Fibroblast of lung (primary cell): ENCODE results near the gene APOL2.

Experiments
- EZH2 ChIP-seq: IDR thresholded peaks from 2 replicates; pipeline ENCODE4 v1.5.1; 2012; ENCODE audit warnings: low read length, control low read depth, mild to moderate bottlenecking; ENCODE audit errors: missing control alignments
- TF ChIP-seq, protein P1 (sequence below), 2 donors: IDR thresholded peaks in 1 of 2; conservative IDR thresholded peaks in 1 of 2; 1 replicate in 1 of 2; 2 replicates in 1 of 2; pipeline ENCODE4 v1.5.1; 2011 to 2012; ENCODE audit warnings: low read length in 2 of 2, control low read depth in 1 of 2, inconsistent platforms in 1 of 2, low read depth in 1 of 2, mild to moderate bottlenecking in 1 of 2

DNA sequence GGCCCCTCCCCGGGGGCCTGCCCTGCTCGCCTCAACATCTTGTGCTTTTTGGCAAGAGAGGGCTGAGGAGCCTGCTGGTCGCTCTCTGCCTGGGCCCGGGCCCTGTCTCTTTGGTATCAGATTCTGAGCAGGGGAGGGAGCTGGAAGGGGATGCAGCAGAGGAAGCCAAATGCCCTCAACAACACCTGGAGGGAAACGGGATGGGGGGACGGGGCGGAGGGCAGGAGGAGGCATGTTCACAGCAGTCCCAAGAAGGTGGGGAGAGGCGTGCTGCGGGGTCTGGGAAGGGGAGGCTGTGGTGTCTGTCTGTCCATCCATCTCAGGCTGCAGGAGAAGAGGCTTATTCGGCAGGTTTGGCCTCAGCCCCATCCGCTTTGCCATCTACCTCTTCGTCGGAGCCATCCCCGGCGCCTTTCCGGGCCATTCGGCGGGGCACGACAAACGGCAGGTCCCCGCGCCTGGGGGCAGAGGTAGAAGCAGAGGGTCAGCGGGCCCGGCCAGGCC is 43.1 kb upstream of the APOL2 start:
- no peak for TF ChIP-seq EZH2
- TF ChIP-seq, protein P1, sequence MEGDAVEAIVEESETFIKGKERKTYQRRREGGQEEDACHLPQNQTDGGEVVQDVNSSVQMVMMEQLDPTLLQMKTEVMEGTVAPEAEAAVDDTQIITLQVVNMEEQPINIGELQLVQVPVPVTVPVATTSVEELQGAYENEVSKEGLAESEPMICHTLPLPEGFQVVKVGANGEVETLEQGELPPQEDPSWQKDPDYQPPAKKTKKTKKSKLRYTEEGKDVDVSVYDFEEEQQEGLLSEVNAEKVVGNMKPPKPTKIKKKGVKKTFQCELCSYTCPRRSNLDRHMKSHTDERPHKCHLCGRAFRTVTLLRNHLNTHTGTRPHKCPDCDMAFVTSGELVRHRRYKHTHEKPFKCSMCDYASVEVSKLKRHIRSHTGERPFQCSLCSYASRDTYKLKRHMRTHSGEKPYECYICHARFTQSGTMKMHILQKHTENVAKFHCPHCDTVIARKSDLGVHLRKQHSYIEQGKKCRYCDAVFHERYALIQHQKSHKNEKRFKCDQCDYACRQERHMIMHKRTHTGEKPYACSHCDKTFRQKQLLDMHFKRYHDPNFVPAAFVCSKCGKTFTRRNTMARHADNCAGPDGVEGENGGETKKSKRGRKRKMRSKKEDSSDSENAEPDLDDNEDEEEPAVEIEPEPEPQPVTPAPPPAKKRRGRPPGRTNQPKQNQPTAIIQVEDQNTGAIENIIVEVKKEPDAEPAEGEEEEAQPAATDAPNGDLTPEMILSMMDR (conservative IDR thresholded peaks at IDR 0.05 in 1 of 2, IDR thresholded peaks at IDR 0.05 in 1 of 2; ENCODE audit: low read depth in 1 of 2, low read length in 2 of 2), result no peak
